GM12891 (cell line): ENCODE data around the gene NT5C1A.

ENCODE experiments used
- PAX5 ChIP-seq: IDR thresholded peaks from 2 replicates; pipeline ENCODE4 v1.6.1; 2011; ENCODE audit warnings: low read length, moderate library complexity, mild to moderate bottlenecking; ENCODE audit not compliant: insufficient read depth, severe bottlenecking
- POLR2A ChIP-seq: IDR thresholded peaks from 2 replicates; pipeline ENCODE4 v1.6.1; 2011; ENCODE audit warnings: low read depth, low read length, control low read depth
- POLR2AphosphoS5 ChIP-seq: IDR thresholded peaks from 2 replicates; pipeline ENCODE4 v1.6.1; 2011; ENCODE audit warnings: low read depth, low read length, control low read depth
- SPI1 ChIP-seq: IDR thresholded peaks from 2 replicates; pipeline ENCODE4 v1.6.1; 2011; ENCODE audit warnings: low read depth, low read length, control low read depth
- TAF1 ChIP-seq: IDR thresholded peaks from 2 replicates; pipeline ENCODE4 v1.6.1; 2011; ENCODE audit warnings: low read depth, low read length, control low read depth

GRCh38 chr1:39670689-39671088, 1.2 kb downstream of the NT5C1A start:
- no peak for TF ChIP-seq POLR2A
- no peak for TF ChIP-seq POLR2AphosphoS5
- TF ChIP-seq PAX5 = no peak
- TF ChIP-seq TAF1 = no peak
- TF ChIP-seq SPI1 = no peak
